ENCODE measurements around the gene OAT.

GRCh38 chr10:124450783-124451057 lies 32.0 kb upstream of the OAT start:
- TF ChIP-seq CTCF (IDR thresholded peaks at IDR 0.05) (no peak), POLR2A (IDR thresholded peaks at IDR 0.05) (no peak)
